ENCODE results near the gene KIR2DL1. TPM values are rescaled to one million over a fixed set of nuclear protein-coding genes. Genes with fewer than 3 reads are reported as not detected.
"Not testable (repeated sequence)": the region's sequence is repeated elsewhere in the genome, so short reads cannot be mapped to it uniquely, and the experiment has no call there.

The KIR2DL1 gene
- total RNA-seq (2013), result not detected
- polyA plus RNA-seq, result not detected
- polyA minus RNA-seq, result not detected in 2 replicates
- total RNA-seq, result 0 to 1.4 (median 0.27) reads per million in 11 experiments

GRCh38 chr19:54769646-54770045 is at the start of gene KIR2DL1:
TSS of gene KIR2DL1 (plus strand) at chr19:54769793. CDS start at chr19:54769851, 58 bp downstream.
- intact Hi-C loops (cut with micrococcal nuclease), result loop anchor here in 1 of 2 donors (10.0 kb wide), 1 partner anchor 245 kb away; no protein-coding TSS in a partner anchor
- not testable (repeated sequence) for H3K27me3 ChIP-seq (ENCODE audit: control insufficient read depth in 2 of 2, insufficient read depth in 2 of 2, low read length in 2 of 2); H3K4me1 ChIP-seq (ENCODE audit: control insufficient read depth in 1 of 2, insufficient read depth in 2 of 2, low read length in 2 of 2); H3K9me3 ChIP-seq (replicated peaks in 1 of 2; ENCODE audit: control insufficient read depth in 1 of 2, insufficient read depth in 1 of 2, low read length in 2 of 2); H3K36me3 ChIP-seq (replicated peaks in 1 of 2; ENCODE audit: control insufficient read depth in 1 of 2, insufficient read depth in 2 of 2, low read length in 2 of 2); H3K36me3 Mint-ChIP-seq; H3K4me3 Mint-ChIP-seq; H3K4me2 ChIP-seq (replicated peaks; ENCODE audit: extremely low read depth, low read length, poor library complexity, severe bottlenecking); H3K27ac ChIP-seq (ENCODE audit: low read depth in 1 of 2, low read length in 2 of 2); H3K4me3 ChIP-seq (replicated peaks in 1 of 3; ENCODE audit: low read depth in 2 of 3, low read length in 3 of 3); H4K20me1 ChIP-seq (ENCODE audit: insufficient read depth, low read length); H3K4me1 Mint-ChIP-seq; H3K79me2 ChIP-seq (ENCODE audit: insufficient read depth, low read length); H2AFZ ChIP-seq (ENCODE audit: insufficient read depth, low read depth, low read length, poor library complexity, severe bottlenecking); DNase-seq; H3K9ac ChIP-seq (ENCODE audit: insufficient read depth, low read length, poor library complexity, severe bottlenecking)
- H3K27me3 Mint-ChIP-seq (ENCODE audit: low read depth in 3 of 3), result peaks cover 5 to 14% (median 7%) of the 10 kb centered on the region in 3 donors
- peaks cover 6 to 17% (median 8%) of the 10 kb centered on the region in 7 donors for H3K9me3 Mint-ChIP-seq
- 98% methylated on average over 14 of the region's 15 CpGs for whole genome bisulfite sequencing (ENCODE audit: insufficient coverage)
- H3K27ac Mint-ChIP-seq, result peak within 1 kb of the TSS in 3 of 7 donors; percentile 20 to 52 (median 45)

GRCh38 chr19:54724142-54724541 is 45.5 kb upstream of the KIR2DL1 start, which contains the start of gene KIR3DL3:
TSS of gene KIR3DL3 (plus strand) at chr19:54724442. CDS start at chr19:54724497, 55 bp downstream.
- Histone ChIP-seq H3K27ac (ENCODE audit: low read depth in 1 of 2, low read length in 2 of 2) (no peak within 1 kb of the TSS), H3K4me1 (ENCODE audit: control insufficient read depth in 1 of 2, insufficient read depth in 2 of 2, low read length in 2 of 2) (peaks cover 3 to 8% of the 10 kb centered on the region in 2 donors), H4K20me1 (ENCODE audit: insufficient read depth, low read length) (no peaks in the 10 kb centered on the region), H3K79me2 (ENCODE audit: insufficient read depth, low read length) (no peaks in the 10 kb centered on the region), H3K9ac (ENCODE audit: insufficient read depth, low read length, poor library complexity, severe bottlenecking) (no peak within 1 kb of the TSS), H3K4me3 (replicated peaks in 1 of 3; ENCODE audit: low read depth in 2 of 3, low read length in 3 of 3) (no peak within 1 kb of the TSS), H3K4me2 (replicated peaks; ENCODE audit: extremely low read depth, low read length, poor library complexity, severe bottlenecking) (no peak within 1 kb of the TSS), H3K9me3 (replicated peaks in 1 of 2; ENCODE audit: control insufficient read depth in 1 of 2, insufficient read depth in 1 of 2, low read length in 2 of 2) (peaks cover 13 to 32% of the 10 kb centered on the region in 2 donors), H2AFZ (ENCODE audit: insufficient read depth, low read depth, low read length, poor library complexity, severe bottlenecking) (no peak within 1 kb of the TSS), H3K36me3 (replicated peaks in 1 of 2; ENCODE audit: control insufficient read depth in 1 of 2, insufficient read depth in 2 of 2, low read length in 2 of 2) (no peaks in the 10 kb centered on the region), H3K27me3 (ENCODE audit: control insufficient read depth in 2 of 2, insufficient read depth in 2 of 2, low read length in 2 of 2) (peaks cover 2 to 13% of the 10 kb centered on the region in 2 donors)
- Mint-ChIP-seq H3K4me3 (no peak within 1 kb of the TSS), H3K27me3 (ENCODE audit: low read depth in 3 of 3) (peaks cover 11 to 24% (median 19%) of the 10 kb centered on the region in 3 donors), H3K9me3 (peaks cover 14 to 49% (median 30%) of the 10 kb centered on the region in 7 donors), H3K36me3 (no peaks in the 10 kb centered on the region), H3K4me1 (peaks cover 7% of the 10 kb centered on the region), H3K27ac (peak within 1 kb of the TSS in 4 of 7 donors; percentile 6 to 72 (median 23))
- no peak for DNase-seq
- TF ChIP-seq, protein P1, sequence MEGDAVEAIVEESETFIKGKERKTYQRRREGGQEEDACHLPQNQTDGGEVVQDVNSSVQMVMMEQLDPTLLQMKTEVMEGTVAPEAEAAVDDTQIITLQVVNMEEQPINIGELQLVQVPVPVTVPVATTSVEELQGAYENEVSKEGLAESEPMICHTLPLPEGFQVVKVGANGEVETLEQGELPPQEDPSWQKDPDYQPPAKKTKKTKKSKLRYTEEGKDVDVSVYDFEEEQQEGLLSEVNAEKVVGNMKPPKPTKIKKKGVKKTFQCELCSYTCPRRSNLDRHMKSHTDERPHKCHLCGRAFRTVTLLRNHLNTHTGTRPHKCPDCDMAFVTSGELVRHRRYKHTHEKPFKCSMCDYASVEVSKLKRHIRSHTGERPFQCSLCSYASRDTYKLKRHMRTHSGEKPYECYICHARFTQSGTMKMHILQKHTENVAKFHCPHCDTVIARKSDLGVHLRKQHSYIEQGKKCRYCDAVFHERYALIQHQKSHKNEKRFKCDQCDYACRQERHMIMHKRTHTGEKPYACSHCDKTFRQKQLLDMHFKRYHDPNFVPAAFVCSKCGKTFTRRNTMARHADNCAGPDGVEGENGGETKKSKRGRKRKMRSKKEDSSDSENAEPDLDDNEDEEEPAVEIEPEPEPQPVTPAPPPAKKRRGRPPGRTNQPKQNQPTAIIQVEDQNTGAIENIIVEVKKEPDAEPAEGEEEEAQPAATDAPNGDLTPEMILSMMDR (IDR thresholded peaks at IDR 0.05), result no peak
- intact Hi-C loops (cut with micrococcal nuclease), result no loop called here
- WGBS (ENCODE audit: insufficient coverage), result 100% methylated on average over 6 of the region's 9 CpGs
